ENCODE measurements around the gene SMURF1.

The SMURF1 gene

DNA sequence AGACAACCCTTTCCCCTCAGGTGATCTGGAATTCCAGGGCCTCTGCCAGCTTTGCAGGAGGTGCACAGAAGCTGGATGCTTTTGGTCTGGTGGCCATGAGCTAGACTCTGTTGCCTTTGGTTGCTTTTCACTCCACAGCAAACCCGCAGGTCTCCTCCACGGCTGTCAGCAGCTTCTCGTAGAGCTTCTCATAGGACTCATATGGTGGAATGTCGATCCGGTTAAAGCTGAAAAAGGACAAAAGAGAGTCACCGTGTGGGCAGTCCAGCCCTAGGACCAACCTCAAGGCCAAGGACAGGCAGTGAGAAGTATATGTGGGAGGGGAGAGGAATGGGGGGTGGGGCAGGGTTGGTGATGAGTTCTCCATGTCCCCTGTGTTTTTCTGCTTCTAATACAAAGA lies 113.5 kb downstream of the SMURF1 start:
- TF ChIP-seq, protein P1, sequence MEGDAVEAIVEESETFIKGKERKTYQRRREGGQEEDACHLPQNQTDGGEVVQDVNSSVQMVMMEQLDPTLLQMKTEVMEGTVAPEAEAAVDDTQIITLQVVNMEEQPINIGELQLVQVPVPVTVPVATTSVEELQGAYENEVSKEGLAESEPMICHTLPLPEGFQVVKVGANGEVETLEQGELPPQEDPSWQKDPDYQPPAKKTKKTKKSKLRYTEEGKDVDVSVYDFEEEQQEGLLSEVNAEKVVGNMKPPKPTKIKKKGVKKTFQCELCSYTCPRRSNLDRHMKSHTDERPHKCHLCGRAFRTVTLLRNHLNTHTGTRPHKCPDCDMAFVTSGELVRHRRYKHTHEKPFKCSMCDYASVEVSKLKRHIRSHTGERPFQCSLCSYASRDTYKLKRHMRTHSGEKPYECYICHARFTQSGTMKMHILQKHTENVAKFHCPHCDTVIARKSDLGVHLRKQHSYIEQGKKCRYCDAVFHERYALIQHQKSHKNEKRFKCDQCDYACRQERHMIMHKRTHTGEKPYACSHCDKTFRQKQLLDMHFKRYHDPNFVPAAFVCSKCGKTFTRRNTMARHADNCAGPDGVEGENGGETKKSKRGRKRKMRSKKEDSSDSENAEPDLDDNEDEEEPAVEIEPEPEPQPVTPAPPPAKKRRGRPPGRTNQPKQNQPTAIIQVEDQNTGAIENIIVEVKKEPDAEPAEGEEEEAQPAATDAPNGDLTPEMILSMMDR (IDR thresholded peaks at IDR 0.05; ENCODE audit: extremely low read depth, insufficient read depth, missing control alignments), result no peak
- DNase-seq (ENCODE audit: low spot score), result no peak
- in situ Hi-C loops (cut with MboI; ENCODE audit: low pct_unique_long_range_greater_than_20kb, low sequenced_read_pairs, unreplicated experiment), result no loop called here

DNA sequence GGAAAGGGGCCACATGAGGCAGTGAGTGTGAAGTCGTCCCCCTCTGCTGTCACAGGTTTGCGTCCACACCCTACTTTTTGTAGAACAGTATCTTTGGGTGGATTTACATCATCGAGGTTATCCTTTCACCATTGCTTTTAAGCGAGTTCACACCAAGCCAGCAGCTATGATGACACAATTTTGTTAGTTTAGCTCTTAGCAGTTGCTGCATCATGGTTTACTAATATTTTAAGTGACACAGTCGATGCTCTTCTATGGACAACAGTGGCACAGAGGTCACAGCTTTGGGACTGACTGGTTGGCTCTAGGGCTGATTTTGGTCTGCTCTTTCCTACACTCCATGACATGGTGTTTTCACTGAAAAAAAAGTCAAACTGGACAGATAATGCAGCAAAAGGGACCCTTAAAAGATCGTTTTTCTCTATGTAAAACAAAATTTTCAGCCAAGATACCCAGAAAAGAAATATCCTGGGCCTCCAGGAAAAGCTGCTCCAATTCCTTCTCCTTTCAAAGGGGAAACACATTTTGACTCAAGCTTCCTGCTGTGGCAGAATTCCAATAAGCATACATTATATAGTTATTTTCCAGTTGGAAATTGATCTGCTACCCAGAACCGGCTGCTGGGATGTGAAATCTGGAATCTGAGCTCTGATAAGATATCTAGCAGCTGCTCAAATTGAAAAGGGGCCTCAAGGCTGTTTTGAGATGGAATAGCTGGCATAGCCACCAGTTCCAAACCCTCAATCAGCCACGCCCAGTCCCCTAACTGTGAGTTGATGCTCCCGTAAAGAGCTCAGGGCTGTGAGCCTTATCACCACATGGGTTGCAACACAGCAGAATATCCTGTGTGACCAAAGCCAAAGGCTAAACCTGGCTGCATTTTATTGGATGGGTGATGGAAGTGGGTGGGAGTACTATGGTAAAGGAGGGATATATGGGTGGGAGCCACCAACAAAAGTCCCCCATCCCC lies 114.2 kb downstream of the SMURF1 start:
- TF ChIP-seq, protein P1 (IDR thresholded peaks at IDR 0.05; ENCODE audit: extremely low read depth, insufficient read depth, missing control alignments), result no peak
- in situ Hi-C loops (cut with MboI; ENCODE audit: low pct_unique_long_range_greater_than_20kb, low sequenced_read_pairs, unreplicated experiment), result no loop called here
- DNase-seq (ENCODE audit: low spot score), result no peak

DNA sequence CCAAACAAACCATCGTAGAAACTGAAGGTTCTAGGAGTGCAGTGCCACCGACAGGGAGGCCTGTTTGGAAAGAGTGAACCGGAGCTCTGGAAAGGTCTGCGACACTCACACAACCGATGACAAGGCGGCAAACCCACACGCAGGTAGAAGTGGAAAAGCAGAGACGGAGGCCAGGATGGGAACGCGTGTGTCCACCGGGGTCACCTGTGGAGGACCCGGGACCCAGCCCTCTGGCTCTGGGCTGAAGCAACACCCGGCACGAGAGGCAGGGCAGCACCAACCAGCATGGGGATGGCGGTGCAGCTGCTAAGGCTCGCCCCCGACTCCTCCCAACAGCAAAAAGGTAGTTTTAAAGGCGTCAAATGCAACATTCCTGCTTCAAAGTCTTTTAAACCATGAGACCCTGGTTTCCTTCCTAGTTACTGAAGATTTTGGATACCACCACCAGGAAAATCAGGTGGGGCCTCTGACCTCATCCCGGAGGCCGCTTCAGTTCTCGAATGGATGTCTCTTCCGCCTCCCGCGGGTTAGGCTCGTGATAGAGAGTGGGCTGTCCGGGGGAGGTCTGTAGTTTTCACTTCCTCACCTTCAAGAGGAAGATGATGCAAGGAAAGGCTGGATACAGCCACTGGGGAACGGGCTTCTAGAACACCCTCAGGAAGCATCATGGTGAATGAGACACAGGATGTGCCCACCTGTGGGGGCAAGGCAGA lies 115.5 kb downstream of the SMURF1 start:
- in situ Hi-C loops (cut with MboI; ENCODE audit: low pct_unique_long_range_greater_than_20kb, low sequenced_read_pairs, unreplicated experiment), result no loop called here
- TF ChIP-seq, protein P1 (IDR thresholded peaks at IDR 0.05; ENCODE audit: extremely low read depth, insufficient read depth, missing control alignments), result no peak
- DNase-seq (ENCODE audit: low spot score), result no peak

DNA sequence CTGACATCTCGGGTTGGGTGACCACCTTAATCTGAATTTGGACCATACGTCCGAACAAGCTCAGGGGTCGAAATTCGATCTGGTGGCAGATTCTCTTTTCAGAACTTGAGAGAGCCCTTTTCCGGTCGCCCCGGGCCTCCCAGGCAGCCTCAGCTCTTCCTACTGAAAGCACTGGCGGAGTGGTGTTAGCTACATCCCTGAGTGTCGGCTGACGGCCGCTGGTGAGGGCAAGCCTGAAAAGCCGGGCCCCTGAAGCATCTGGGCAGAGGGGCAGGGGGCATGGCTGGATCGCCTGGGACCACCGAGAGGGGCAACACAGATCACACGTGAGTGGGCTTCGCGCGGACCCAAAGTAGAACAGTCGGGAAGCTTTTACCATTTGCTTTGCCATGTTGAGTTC lies 116.1 kb downstream of the SMURF1 start:
- TF ChIP-seq, protein P1 (IDR thresholded peaks at IDR 0.05; ENCODE audit: extremely low read depth, insufficient read depth, missing control alignments), result no peak
- no peak for DNase-seq (ENCODE audit: low spot score)
- in situ Hi-C loops (cut with MboI; ENCODE audit: low pct_unique_long_range_greater_than_20kb, low sequenced_read_pairs, unreplicated experiment), result no loop called here

DNA sequence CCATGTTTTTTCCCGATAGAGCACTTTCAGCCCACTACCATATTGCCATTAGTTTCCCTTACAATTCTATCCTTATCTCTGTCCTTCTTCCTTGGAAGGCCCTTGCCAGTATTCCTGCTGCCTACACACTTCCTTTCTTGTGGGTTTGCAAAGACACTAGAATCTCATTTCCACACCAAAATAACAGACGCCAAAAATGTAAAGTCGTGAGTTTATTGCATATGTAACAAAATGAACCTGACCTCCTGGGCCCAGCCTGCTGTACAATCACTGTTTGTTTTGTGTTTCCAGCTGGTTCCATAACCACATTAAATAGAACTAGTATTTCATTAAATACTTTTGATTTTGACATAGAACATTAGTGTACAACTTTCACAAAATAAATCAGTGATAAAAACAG lies 116.7 kb downstream of the SMURF1 start:
- TF ChIP-seq, protein P1 (IDR thresholded peaks at IDR 0.05; ENCODE audit: extremely low read depth, insufficient read depth, missing control alignments), result no peak
- in situ Hi-C loops (cut with MboI; ENCODE audit: low pct_unique_long_range_greater_than_20kb, low sequenced_read_pairs, unreplicated experiment), result no loop called here
- DNase-seq (ENCODE audit: low spot score), result no peak

DNA sequence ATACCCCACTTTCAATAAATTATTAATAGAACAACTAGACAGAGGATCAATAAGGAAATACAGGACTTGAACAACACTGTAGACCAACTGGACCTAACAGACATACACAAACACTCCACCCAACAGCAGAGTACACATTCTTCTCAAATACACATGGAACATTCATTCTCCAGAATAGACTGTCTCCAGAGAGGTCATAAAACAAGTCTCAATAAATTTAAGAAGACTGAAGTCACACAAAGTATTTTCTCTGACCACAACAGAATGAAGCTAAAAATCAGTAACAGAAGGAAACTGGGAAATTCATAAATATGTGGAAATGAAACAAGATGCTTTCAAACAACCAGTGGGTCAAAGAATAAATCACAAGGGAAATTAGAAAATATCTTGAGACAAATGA lies 119.8 kb downstream of the SMURF1 start:
- TF ChIP-seq, protein P1 (IDR thresholded peaks at IDR 0.05; ENCODE audit: extremely low read depth, insufficient read depth, missing control alignments), result no peak
- DNase-seq (ENCODE audit: low spot score), result no peak
- in situ Hi-C loops (cut with MboI; ENCODE audit: low pct_unique_long_range_greater_than_20kb, low sequenced_read_pairs, unreplicated experiment), result no loop called here
